ENCODE measurements around the gene CFAP45. TPM values are rescaled to one million over a fixed set of nuclear protein-coding genes. Genes with fewer than 3 reads are reported as not detected.

The CFAP45 gene
- total and polyA plus RNA-seq, 2 of the 8 experiments (the other 6 are each of a cell fraction or from before 2014, with no cell fraction given), result 0.05 TPM; not detected in 1

- TF ChIP-seq KDM4A (IDR thresholded peaks at IDR 0.05; ENCODE audit: low read depth, low read length, severe bottlenecking) (no peak), BCL11A (IDR thresholded peaks at IDR 0.05; ENCODE audit: low read depth in 2 of 2, low read length in 2 of 2) (no peak), HDAC6 (IDR thresholded peaks at IDR 0.05; ENCODE audit: low read depth, low read length) (no peak), CEBPB (IDR thresholded peaks at IDR 0.05; ENCODE audit: low read depth, low read length) (no peak), CHD2 (IDR thresholded peaks at IDR 0.05; ENCODE audit: low read length) (no peak), ASH2L (IDR thresholded peaks at IDR 0.05; ENCODE audit: low read length) (no peak), SP2 (IDR thresholded peaks at IDR 0.05; ENCODE audit: low read length) (no peak), GABPA (IDR thresholded peaks at IDR 0.05; ENCODE audit: borderline replicate concordance, insufficient read depth, low read length) (no peak)
- TF ChIP-seq, protein P1, sequence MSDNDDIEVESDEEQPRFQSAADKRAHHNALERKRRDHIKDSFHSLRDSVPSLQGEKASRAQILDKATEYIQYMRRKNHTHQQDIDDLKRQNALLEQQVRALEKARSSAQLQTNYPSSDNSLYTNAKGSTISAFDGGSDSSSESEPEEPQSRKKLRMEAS (IDR thresholded peaks at IDR 0.05), result no peak
Observed at GRCh38 chr1:159927211-159927848, 27.4 kb upstream of the CFAP45 start (continued).

All from H1 (cell line).